Tongue (tissue), 2 donors: ENCODE measurements around the gene FGA. TPM values are rescaled to one million over a fixed set of nuclear protein-coding genes. Genes with fewer than 3 reads are reported as not detected.

ENCODE experiments used
- DNase-seq: peaks from one replicate; pipeline ENCODE4 v3.0.0-alpha.2; 2015
- total RNA-seq: library from RNA; depleted of rRNA; stranded (reverse); fragments of >200 nt; gene quantifications from one replicate; pipeline ENCODE4 v1.2.3, GENCODE V29; 2014

The FGA gene
- total RNA-seq, 1 donor from 2014 or later, result not detected

- no peak for DNase-seq
These were observed 11.6 kb downstream of the FGA start for GRCh38 chr4:154578919-154579318.

- DNase-seq, result no peak
These were observed 13.2 kb downstream of the FGA start for GRCh38 chr4:154577324-154577723.

GRCh38 chr4:154574311-154574710 is 16.2 kb downstream of the FGA start:
- DNase-seq, result no peak

GRCh38 chr4:154573190-154573870 is 17.2 kb downstream of the FGA start:
- DNase-seq, result no peak

GRCh38 chr4:154569584-154569983 is 21.0 kb downstream of the FGA start:
- no peak for DNase-seq

GRCh38 chr4:154569028-154569427 is 21.5 kb downstream of the FGA start:
- no peak for DNase-seq

- DNase-seq, result no peak
These were observed 23.8 kb downstream of the FGA start for GRCh38 chr4:154566639-154567204.

- DNase-seq, result no peak
These were observed 24.8 kb downstream of the FGA start for GRCh38 chr4:154565704-154566103.

GRCh38 chr4:154564311-154564710 is 26.2 kb downstream of the FGA start:
- DNase-seq, result no peak

GRCh38 chr4:154562697-154563254 is 27.8 kb downstream of the FGA start, which contains the start of gene FGB:
TSS of gene FGB (plus strand) at chr4:154563011. CDS start at chr4:154563019, 8 bp downstream.
- no peak for DNase-seq

GRCh38 chr4:154560824-154561231 is 29.7 kb downstream of the FGA start:
- DNase-seq, result no peak

GRCh38 chr4:154560419-154560801 is 30.1 kb downstream of the FGA start:
- no peak for DNase-seq

- DNase-seq, result peak; percentile 16
These were observed 30.8 kb downstream of the FGA start for GRCh38 chr4:154559494-154560418.

- DNase-seq, result no peak
These were observed 31.4 kb downstream of the FGA start for GRCh38 chr4:154559141-154559493.

GRCh38 chr4:154551872-154552686 is 38.5 kb downstream of the FGA start:
- DNase-seq, result peak; percentile 87

GRCh38 chr4:154549894-154550790 is 40.4 kb downstream of the FGA start, which contains the start of gene PLRG1:
TSS of gene PLRG1 (minus strand) at chr4:154550400. CDS start at chr4:154550308, 92 bp downstream.
- peak; percentile 99 for DNase-seq

- DNase-seq, result no peak
These were observed 44.9 kb downstream of the FGA start for GRCh38 chr4:154545689-154546088.

GRCh38 chr4:154542271-154542879 is 48.2 kb downstream of the FGA start:
- DNase-seq, result no peak
